Hepatocyte (in vitro differentiated cells): ENCODE data around the gene GRIN2C. TPM values are rescaled to one million over a fixed set of nuclear protein-coding genes. Genes with fewer than 3 reads are reported as not detected.

Experiments
- DNase-seq: peaks from one replicate; pipeline ENCODE4 v3.0.0-alpha.2; 2016; ENCODE audit warnings: low spot score
- H2AFZ ChIP-seq: fragments of 200-600 bp; sonication (generic); 2 replicates; pipeline ENCODE4 v1.6.0; 2016; ENCODE audit warnings: antibody characterized with exemption, mild to moderate bottlenecking
- H3K27ac ChIP-seq: fragments of 200-600 bp; sonication (generic); 2 replicates; pipeline ENCODE4 v1.5.1; 2016; ENCODE audit warnings: mild to moderate bottlenecking
- H3K27me3 ChIP-seq: fragments of 200-600 bp; sonication (generic); 2 replicates; pipeline ENCODE4 v1.6.1; 2016
- H3K36me3 ChIP-seq: fragments of 200-600 bp; sonication (generic); replicated peaks from 2 replicates; pipeline ENCODE4 v1.5.1; 2016; ENCODE audit warnings: low read depth; ENCODE audit not compliant: insufficient read depth
- H3K4me1 ChIP-seq: fragments of 200-600 bp; sonication (generic); 2 replicates; pipeline ENCODE4 v1.5.1; 2016; ENCODE audit warnings: mild to moderate bottlenecking, moderate library complexity; ENCODE audit not compliant: insufficient read depth
- H3K4me2 ChIP-seq: fragments of 200-600 bp; sonication (generic); 2 replicates; pipeline ENCODE4 v1.6.0; 2016
- H3K4me3 ChIP-seq: fragments of 200-600 bp; sonication (generic); 2 replicates; pipeline ENCODE4 v1.5.1; 2016; ENCODE audit warnings: mild to moderate bottlenecking
- H3K79me2 ChIP-seq: fragments of 200-600 bp; sonication (generic); 2 replicates; pipeline ENCODE4 v1.6.0; 2017; ENCODE audit warnings: mild to moderate bottlenecking
- H3K9me2 ChIP-seq: fragments of 200-600 bp; sonication (generic); replicated peaks from 2 replicates; pipeline ENCODE4 v1.6.0; 2017; ENCODE audit warnings: mild to moderate bottlenecking; ENCODE audit not compliant: insufficient read depth
- H3K9me3 ChIP-seq: fragments of 200-600 bp; sonication (generic); 2 replicates; pipeline ENCODE4 v1.5.1; 2016; ENCODE audit warnings: low read depth, mild to moderate bottlenecking
- H4K20me1 ChIP-seq: fragments of 200-600 bp; sonication (generic); 2 replicates; pipeline ENCODE4 v1.6.0; 2016; ENCODE audit warnings: mild to moderate bottlenecking; ENCODE audit not compliant: insufficient read depth, poor library complexity, severe bottlenecking
- EZH2 ChIP-seq: fragments of 200-600 bp; sonication (generic); IDR thresholded peaks from 2 replicates; pipeline ENCODE4 v1.6.1; 2016; ENCODE audit warnings: antibody characterized with exemption, mild to moderate bottlenecking, borderline replicate concordance
- EZH2phosphoT487 ChIP-seq: fragments of 200-600 bp; sonication (generic); IDR thresholded peaks from one replicate; pipeline ENCODE4 v1.6.1; 2018; ENCODE audit warnings: antibody characterized with exemption, mild to moderate bottlenecking, low read depth, moderate library complexity; ENCODE audit not compliant: unreplicated experiment, severe bottlenecking
- WGBS: methylation state at CpG from one replicate; pipeline ENCODE4 v1.1.6; 2016; ENCODE audit warnings: low lambda C conversion rate; ENCODE audit errors: missing lambda C conversion rate; 5-methylcytosine and 5-hydroxymethylcytosine counted together
- polyA plus RNA-seq: library from polyadenylated mRNA; unstranded; fragments of >200 nt; fragmentation: Nextera tagmentation; extraction: Ambion mirVana; gene quantifications from 2 replicates; pipeline ENCODE4 v1.2.1, GENCODE V29; 2016
- total RNA-seq: library from RNA; depleted of rRNA; stranded (reverse); fragments of >200 nt; gene quantifications from 2 replicates; pipeline ENCODE4 v1.2.3, GENCODE V29; 2014
- TF ChIP-seq, protein P1 (sequence below): fragments of 200-600 bp; sonication (generic); IDR thresholded peaks from 2 replicates; pipeline ENCODE4 v1.5.1; 2016; ENCODE audit warnings: antibody characterized with exemption, mild to moderate bottlenecking; ENCODE audit not compliant: poor library complexity

Gene GRIN2C
- total and polyA plus RNA-seq, 2 experiments from 2014 or later, result 0.27 TPM; not detected in 1

GRCh38 chr17:74819801-74820436, 39.8 kb downstream of the GRIN2C start:
- no peak overlapping the region for H3K4me3 ChIP-seq
- no peak overlapping the region for H2AFZ ChIP-seq
- no peaks in the 10 kb centered on the region for H3K4me1 ChIP-seq
- TF ChIP-seq, protein P1, sequence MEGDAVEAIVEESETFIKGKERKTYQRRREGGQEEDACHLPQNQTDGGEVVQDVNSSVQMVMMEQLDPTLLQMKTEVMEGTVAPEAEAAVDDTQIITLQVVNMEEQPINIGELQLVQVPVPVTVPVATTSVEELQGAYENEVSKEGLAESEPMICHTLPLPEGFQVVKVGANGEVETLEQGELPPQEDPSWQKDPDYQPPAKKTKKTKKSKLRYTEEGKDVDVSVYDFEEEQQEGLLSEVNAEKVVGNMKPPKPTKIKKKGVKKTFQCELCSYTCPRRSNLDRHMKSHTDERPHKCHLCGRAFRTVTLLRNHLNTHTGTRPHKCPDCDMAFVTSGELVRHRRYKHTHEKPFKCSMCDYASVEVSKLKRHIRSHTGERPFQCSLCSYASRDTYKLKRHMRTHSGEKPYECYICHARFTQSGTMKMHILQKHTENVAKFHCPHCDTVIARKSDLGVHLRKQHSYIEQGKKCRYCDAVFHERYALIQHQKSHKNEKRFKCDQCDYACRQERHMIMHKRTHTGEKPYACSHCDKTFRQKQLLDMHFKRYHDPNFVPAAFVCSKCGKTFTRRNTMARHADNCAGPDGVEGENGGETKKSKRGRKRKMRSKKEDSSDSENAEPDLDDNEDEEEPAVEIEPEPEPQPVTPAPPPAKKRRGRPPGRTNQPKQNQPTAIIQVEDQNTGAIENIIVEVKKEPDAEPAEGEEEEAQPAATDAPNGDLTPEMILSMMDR, result no peak
- TF ChIP-seq EZH2 (no peak), EZH2phosphoT487 (no peak)
- no peak overlapping the region for H3K4me2 ChIP-seq
- no peak overlapping the region for H3K27ac ChIP-seq
- no peak for DNase-seq
- H3K36me3 ChIP-seq, result no peaks in the 10 kb centered on the region
- H3K9me2 ChIP-seq, result no peaks in the 10 kb centered on the region
- no peaks in the 10 kb centered on the region for H3K27me3 ChIP-seq
- H4K20me1 ChIP-seq, result no peaks in the 10 kb centered on the region
- no peaks in the 10 kb centered on the region for H3K9me3 ChIP-seq
- no peaks in the 10 kb centered on the region for H3K79me2 ChIP-seq
- 94% methylated on average over 16 of the region's 16 CpGs for WGBS

- Histone ChIP-seq H3K9me2 (no peaks in the 10 kb centered on the region), H3K36me3 (no peaks in the 10 kb centered on the region), H4K20me1 (no peaks in the 10 kb centered on the region), H3K4me1 (no peaks in the 10 kb centered on the region), H3K79me2 (no peaks in the 10 kb centered on the region), H3K9me3 (no peaks in the 10 kb centered on the region), H3K4me3 (no peak overlapping the region), H3K27ac (no peak overlapping the region), H3K4me2 (no peak overlapping the region), H2AFZ (no peak overlapping the region), H3K27me3 (no peaks in the 10 kb centered on the region)
- DNase-seq, result no peak
- WGBS, result 92% methylated on average over 14 of the region's 16 CpGs
- TF ChIP-seq EZH2 (no peak), EZH2phosphoT487 (no peak)
- TF ChIP-seq, protein P1, result no peak
Observed at GRCh38 chr17:74818291-74818938, 41.3 kb downstream of the GRIN2C start.

DNA sequence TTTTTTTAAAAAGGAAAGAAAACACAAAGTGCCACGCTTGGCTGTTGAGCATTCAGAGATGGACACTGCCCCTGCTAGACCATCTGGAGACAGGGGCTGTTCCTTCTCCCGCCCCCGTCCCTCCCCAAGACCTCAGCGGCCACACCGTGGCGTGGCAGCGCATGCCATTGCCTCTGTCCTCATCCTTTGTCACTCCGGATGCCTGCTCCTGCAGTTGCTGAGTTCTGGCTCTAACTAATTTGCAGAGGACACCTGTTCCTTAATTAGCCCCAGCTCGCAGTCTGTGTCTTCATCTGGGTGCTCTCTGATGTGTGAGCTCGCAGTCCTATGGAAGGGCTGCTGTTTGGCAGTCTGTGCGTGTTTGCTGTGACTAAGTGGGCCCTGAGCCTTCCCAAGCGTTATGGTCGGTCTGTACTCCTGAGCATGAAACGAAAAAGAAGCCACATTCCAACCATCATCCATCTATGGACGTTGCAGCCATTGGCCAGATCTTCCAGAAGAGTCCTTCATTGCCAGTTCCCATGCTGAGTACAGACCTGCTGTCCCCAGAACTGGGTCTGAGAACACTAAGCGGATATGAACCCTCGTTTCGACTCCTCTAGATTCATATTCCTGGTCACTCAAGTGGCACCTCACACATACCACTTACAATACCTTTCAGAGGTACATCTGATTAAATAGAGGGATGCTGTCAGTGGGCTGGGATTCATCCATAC, 42.6 kb downstream of the GRIN2C start:
- Histone ChIP-seq H3K9me3 (no peaks in the 10 kb centered on the region), H3K27me3 (no peaks in the 10 kb centered on the region), H3K27ac (no peak overlapping the region), H2AFZ (no peak overlapping the region), H4K20me1 (no peaks in the 10 kb centered on the region), H3K4me1 (no peaks in the 10 kb centered on the region), H3K36me3 (no peaks in the 10 kb centered on the region), H3K79me2 (no peaks in the 10 kb centered on the region), H3K4me2 (no peak overlapping the region), H3K9me2 (no peaks in the 10 kb centered on the region), H3K4me3 (no peak overlapping the region)
- no peak for DNase-seq
- 87% methylated on average over 17 of the region's 18 CpGs for WGBS
- TF ChIP-seq, protein P1, result no peak
- TF ChIP-seq EZH2phosphoT487, result no peak
- no peak for TF ChIP-seq EZH2
